NCI-H446 (cell line): ENCODE results near the gene KHNYN.
A peak's percentile ranks its signal among the peaks of the same experiment; 100 is the strongest.

ENCODE experiments used
- DNase-seq, 2 experiments: peaks; one replicate each; lab custom pipeline; 2025; lab: John Stamatoyannopoulos, UW

KHNYN gene

DNA sequence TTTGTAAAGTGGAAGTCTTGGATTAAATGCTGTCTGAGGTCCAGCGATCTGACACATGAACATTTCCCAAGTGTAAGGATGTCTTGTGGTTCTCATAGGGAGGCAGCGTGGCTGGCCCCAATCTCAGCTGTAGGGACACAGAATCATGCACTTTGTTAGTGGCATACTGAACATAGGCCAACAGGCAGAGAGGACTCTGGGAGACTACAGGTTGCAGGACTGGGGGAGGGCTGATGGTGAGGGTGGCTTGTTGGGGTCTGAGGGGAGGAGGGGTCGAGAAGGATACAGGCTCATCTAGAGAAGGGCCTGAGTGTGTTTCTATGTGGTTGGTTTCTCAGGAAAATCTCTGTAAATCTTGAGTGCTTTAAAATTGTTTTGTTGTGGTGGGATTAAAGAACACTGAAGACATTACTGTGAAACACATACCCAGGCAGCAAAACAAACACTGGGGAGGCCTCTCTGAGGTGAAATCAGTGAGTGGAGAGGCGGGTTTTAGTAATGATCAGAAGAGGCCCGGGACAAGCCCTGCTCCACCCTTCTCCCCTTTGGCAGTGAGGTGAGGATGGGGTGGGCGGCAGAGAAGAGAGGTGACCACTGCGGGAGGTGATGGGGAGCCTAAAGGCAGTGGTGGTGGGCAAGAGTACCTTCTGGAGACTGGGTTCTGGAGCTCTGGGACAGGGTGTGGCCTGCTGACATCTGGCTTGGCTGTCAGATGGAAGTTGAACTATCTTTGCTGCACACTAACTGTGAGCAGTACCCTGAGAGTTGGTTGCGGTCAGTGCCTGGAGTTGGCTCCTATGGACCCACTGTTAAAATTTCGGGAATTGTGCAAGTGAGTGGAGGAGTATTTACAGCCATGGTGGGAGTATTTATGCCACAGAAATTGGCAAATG, 27.7 kb upstream of the KHNYN start:
- no peak for DNase-seq

DNA sequence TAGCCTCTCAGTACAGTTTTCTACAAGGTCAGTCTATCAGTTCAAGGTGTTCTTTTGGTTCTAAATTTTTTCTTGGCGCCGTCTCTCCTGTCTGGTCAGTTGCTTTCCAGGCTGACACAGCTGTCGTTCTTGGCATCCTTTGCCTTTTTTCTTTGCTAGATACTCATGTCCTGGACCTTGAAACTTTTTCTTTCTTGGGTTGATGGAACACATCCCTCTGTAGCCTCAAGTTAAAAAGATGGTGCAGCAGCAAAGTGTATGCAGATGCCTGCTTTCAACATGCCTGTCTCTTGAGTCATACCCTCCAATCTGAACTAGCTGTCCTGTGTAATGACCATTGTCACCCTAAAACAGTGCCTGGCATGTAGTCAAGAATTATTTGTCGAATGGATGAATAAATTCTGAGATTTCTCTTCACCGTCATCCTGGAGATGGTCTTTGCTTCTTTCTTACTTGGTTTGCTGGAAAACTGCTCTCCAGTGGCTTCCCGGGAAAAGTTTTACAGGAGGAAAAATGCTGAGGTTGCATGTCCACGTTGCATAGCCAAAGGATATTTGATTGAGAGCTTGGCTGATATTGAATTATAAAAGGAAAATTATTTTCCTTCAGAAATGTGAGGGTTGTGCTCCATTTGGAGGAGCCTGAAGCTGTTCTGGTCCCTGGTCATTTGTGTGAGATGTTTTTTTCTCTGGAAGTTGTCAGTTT, 26.3 kb upstream of the KHNYN start:
- no peak for DNase-seq

DNA sequence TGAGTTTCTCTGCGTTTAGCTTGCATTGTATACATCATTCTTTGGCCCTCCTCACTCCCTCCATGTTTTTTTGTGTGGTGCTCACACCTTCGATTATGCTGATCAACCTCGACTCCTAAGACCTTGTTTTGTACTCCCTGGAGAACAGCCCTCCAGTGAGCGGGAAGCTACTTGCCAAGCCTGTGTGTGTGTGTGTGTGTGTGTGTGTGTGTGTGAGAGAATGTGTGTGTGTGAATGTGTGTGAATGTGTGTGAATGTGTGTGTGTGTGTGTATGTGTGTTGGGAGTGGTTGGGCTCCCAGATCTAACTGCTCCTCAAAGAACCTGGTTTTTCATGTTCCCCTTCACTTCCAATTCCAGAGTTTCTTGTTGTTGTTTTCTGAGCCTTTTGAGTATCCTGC, 24.9 kb upstream of the KHNYN start:
- no peak for DNase-seq

DNA sequence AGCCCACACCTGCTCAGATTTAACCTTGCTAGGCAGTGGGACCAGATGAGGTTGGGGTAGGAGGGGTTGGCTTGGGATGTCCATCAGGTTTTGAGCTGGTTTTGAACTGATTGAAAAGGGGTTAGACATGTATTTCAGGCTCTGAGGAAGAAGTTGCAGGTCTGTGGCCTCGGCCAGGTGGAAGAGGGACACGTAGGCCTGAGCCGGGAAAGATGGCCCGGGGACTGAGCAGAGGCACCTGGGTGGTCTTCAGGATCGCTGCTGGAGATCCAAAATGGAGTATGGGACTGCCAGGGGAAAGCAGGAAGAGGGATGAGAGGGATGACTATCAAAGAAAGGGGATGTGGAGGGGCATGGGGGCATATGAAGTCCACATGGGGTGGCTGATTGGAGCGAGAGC, 23.3 kb upstream of the KHNYN start:
- no peak for DNase-seq

DNA sequence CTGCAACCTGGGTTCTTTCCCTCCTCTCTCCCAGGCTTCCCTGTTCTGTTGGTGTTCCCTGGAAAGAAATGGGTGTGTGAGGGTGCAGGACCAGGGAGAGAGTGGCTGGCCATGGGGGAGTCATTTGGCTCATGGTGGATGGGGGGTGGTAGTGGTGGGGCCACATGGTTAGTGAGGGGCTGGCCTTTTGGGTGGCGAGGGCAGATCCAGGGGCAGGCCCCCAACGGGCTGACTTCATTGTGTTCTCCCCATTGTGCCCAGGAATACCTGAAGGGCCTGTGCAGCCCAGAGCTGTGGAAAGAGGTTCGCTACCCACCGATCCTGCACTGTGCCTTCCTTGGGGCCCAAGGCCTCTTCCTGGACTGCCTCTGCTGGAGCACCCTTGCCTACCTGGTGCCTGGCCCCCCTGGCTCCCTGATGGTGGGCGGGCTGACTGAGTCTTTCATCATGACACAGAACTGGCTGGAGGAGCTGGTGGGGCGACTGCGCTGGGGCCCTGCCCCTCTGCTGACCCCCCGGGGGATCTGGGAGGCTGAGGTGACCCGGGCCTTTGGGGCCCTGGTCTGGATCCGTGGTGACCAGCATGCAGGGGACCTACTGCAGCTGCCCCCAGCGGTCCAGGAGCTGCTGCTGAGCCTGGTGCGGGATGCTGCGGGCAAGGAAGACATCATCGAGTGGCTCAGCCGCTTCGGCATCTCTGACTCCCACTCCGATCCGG, 22.0 kb upstream of the KHNYN start:
- DNase-seq = no peak

DNA sequence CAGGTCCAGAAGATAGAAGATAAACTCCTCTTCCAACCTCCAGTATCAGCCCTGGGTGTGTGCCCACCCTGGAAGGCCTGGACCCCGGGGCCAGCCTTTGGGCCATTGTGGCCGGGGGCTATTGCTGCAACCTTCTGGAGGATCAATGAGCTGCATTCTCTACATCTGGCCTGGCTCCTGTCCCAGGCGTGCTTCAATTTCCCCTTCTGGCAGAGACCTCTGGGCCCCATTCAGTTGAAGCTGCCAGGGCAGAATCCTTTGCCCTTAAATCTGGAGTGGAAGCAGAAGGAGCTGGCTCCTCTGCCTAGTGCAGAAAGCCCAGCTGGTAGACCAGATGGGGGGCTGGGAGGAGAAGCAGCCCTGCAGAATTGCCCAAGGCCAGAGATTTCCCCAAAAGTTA, 21.0 kb upstream of the KHNYN start:
- peak; percentile 74 to 94 for DNase-seq

DNA sequence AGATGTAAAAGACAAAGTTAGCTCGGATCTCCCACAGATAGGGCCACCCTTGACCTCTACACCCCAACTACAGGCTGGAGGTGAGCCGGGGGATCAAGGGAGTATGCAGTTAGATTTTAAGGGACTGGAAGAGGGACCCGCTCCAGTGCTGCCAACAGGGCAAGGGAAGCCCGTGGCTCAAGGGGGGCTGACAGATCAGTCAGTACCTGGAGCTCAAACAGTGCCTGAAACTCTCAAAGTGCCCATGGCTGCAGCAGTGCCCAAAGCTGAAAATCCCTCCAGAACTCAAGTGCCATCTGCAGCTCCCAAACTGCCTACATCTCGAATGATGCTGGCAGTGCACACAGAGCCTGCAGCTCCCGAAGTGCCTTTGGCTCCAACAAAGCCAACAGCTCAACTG, 20.6 kb upstream of the KHNYN start:
- peak; percentile 45 to 85 for DNase-seq

DNA sequence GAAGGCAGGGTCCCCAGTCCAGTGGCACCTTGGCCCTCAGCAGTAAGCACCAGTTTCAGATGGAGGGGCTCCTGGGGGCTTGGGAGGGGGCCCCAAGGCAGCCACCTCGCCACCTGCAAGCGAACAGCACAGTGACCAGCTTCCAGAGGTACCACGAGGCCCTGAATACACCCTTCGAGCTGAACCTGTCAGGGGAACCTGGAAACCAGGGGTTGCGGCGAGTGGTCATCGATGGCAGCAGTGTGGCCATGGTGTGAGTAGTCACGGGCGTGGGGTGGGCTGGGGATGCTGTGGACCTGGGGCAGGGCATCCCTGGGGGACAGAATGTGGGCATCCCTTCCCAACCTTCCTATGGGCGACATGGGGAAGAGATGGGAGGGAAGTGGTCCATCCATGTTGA, 19.8 kb upstream of the KHNYN start:
- no peak for DNase-seq

DNA sequence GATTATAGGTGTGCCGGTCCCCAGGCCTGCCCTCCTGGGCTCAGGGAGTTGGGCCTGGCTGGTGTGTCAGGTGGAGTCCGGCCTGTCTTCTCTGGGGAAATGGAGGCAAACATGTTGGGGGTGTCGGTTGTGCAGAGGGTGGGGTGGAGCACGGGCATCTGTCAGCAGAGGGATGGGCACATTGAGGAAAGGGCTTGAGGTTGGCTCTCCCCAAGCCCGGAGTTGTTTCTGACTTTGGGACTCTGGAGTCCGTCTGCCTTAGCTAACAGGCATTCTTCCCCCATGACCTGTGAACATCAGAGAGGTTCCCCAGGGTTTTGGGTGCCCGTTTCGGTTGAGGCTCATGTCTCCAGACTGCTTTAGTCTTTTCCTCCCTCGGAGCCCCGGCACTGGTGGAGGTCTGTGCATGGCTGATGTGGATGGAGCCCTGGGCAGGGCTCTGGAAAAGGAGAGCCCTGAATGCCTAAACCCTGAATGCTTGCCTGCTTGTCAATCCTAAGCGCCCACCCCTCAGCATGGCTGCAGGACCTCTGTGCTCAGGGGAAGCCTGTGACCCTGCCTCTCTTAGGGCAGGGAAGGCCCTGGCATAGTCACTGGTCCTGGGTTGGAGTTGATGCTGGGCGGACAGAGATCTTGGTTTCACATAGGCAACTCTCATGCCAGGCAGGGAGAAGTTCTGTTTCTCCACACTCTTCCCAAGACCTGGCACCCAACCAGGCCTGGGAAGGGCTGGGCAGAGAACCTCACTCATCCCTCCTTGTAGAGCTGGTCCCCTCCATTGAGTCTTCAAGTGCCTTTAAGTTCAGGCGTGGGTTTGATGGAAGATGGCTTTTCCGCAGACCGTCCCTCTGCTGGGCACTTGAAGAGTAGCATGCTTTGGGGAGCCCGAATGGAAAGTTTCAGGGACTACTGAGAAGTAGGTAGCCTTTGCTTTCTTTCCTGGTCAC, 18.0 kb upstream of the KHNYN start:
- peak in 1 of 2 experiments; percentile 43 for DNase-seq

DNA sequence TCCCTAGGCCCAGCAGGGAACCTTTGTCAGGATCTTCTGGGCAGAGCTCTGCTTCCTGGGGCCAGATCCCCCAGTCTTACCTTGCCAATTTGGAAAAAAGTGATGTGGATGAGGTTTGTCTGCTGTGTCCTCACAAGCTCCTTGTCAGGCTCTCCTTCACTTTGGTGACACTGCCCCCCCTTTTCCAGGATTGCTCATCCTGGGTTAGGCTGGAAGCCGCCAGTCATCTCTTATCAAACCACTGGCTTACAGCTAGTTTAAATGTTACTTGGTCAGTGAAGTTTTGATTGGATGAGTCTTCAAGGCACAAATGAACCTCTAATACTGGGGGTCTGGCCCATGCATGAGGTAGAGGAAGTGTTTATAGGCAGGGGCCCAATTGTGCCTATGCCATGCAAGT, 15.7 kb upstream of the KHNYN start:
- no peak for DNase-seq

DNA sequence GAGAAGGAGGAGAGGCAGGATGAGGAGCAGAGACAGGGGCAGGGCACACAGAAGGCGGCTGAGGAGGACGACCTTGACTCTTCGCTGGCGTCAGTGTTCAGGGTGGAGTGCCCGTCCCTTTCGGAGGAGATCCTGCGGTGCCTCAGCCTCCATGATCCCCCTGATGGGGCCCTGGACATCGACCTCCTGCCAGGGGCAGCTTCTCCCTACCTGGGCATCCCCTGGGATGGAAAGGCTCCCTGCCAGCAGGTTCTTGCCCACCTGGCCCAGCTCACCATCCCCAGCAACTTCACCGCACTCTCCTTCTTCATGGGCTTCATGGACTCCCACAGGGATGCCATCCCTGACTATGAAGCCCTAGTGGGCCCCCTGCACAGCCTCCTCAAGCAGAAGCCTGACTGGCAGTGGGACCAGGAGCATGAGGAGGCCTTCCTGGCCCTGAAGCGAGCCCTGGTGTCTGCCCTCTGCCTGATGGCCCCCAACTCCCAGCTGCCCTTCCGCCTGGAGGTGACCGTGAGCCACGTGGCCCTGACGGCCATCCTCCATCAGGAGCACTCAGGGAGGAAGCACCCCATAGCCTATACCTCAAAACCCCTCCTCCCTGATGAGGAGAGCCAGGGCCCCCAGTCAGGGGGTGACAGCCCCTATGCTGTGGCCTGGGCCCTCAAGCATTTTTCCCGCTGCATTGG, 14.9 kb upstream of the KHNYN start:
- DNase-seq = no peak

DNA sequence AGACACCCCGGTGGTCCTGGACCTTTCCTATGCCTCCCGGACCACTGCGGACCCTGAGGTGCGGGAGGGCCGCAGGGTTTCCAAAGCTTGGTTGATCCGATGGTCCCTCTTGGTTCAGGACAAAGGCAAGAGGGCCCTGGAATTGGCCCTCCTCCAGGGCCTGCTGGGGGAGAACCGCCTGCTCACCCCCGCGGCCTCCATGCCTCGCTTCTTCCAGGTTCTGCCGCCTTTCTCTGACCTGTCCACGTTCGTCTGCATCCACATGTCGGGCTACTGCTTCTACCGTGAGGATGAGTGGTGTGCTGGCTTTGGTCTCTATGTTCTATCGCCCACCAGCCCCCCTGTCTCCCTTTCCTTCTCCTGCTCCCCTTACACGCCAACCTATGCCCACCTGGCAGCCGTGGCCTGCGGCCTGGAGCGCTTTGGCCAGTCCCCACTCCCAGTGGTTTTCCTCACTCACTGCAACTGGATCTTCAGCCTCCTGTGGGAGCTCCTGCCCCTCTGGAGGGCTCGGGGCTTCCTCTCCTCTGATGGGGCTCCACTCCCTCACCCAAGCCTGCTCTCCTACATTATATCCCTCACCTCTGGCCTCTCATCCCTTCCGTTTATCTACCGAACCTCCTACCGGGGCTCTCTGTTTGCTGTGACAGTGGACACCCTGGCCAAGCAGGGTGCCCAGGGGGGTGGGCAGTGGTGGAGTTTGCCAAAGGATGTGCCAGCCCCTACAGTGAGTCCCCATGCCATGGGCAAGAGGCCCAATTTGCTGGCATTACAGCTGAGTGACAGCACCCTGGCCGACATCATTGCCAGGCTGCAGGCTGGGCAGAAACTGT, 14.1 kb upstream of the KHNYN start:
- no peak for DNase-seq

DNA sequence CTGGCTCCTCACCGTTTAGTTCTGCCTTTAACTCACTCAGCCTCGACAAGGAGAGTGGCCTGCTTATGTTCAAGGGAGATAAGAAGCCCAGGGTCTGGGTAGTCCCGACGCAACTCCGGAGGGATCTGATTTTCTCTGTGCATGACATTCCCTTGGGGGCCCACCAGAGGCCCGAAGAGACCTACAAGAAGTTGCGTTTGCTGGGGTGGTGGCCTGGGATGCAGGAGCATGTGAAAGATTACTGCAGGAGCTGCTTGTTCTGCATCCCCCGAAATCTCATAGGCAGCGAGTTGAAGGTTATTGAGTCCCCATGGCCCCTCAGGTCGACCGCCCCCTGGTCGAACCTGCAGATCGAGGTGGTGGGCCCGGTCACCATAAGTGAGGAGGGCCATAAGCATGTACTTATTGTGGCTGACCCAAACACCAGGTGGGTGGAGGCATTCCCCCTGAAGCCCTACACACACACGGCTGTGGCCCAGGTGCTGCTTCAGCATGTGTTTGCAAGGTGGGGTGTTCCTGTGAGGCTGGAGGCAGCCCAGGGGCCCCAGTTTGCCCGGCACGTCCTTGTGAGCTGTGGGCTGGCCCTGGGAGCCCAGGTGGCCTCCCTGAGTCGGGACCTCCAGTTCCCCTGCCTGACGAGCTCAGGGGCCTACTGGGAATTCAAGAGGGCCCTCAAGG, 13.4 kb upstream of the KHNYN start:
- no peak for DNase-seq

DNA sequence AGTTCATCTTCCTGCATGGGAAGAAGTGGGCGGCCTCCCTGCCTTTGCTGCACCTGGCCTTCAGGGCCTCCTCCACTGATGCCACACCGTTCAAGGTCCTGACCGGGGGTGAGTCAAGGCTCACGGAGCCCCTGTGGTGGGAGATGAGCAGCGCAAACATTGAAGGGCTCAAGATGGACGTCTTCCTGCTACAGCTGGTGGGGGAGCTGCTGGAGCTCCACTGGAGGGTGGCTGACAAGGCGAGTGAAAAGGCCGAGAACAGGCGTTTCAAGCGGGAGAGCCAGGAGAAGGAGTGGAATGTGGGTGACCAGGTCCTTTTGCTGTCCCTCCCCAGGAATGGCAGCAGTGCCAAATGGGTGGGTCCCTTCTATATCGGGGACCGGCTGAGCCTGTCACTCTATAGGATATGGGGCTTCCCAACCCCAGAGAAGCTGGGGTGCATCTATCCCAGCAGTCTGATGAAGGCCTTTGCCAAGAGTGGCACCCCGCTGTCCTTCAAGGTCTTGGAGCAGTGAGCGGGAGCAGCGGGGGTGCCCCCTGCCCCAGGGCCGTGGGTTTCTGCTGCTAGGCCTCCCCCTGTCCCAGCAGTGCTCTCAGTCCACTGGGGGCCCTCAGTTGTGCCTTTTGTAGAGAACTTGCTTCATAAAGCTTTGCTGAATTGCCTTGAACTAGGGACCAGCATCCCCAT, 12.7 kb upstream of the KHNYN start:
- DNase-seq = no peak

DNA sequence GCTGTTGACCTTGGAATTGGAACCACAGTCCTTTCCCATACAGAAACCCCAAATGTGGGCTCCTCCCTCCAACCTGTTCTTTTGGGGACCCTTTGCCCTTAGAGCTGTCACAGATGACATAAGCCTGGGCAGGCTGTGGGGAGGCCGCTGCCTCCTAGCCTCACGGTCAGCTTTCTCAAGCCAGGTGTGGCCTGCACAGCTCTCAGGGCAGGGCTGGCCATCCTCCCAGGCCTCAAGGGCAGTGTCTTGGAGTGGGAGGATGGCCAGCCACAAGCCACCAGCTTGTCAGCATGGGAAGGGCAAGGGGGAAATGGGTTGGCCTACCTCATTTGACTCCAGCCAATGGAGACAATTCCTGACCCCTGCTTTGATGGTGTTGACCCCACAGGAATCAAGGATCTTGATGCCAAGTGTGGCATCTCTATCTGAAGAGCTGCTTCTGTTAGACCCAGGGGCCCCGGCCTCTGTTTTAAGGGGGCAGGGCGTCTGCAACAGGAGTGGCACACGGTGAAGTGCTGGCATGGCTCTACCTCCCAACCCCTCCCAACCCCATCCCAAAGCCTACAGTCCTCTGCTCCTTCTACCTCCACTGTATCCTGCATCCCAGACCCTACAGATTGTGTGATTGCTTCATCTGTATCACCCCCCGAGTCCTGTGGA, 11.8 kb upstream of the KHNYN start:
- DNase-seq = no peak

DNA sequence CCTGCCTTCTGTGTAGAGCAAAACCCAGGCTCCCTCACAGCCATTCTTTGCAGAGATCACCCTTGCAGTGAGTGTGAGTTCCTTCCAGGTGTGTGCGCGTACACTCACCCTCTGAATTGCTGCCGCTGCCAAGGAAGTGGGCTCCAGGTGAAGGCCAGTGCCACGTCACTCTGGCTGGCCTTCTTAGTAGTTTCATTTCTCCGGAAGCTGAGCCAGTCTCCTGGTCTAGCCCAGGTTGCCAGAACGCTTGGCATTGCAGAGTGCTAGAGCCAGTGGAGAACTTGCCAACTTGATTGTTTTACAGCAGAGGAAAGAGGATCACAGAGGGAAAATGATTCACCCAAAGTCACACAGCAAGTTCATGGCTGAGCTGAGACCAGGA, 11.3 kb upstream of the KHNYN start:
- DNase-seq = no peak

DNA sequence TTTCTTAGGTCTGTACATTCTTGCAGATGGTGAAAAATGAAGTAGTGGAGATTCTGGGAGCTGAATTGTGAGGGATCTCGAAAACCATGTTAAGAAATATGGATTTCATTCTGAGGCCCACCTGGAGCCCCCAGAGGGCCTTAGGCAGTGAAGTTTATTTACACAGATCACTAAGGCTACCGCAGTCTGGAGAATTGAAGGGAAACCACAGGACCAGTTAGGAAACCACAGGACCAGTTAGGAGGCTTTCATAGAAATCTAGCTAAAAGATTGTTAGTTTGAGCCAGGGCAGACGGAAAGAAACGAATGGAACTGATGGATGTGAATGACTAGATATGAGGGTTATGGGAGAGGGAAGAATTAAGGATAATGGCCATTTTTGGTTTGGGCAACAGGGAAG, 7.5 kb upstream of the KHNYN start:
- DNase-seq = no peak
